GM18951 (cell line): Measurements from ENCODE around the gene PLPPR2.
"Not testable (repeated sequence)": the region's sequence is repeated elsewhere in the genome, so short reads cannot be mapped to it uniquely, and the experiment has no call there.

Source experiments
- POLR2A ChIP-seq: IDR thresholded peaks from 4 replicates; pipeline ENCODE4 v1.6.1; 2011; ENCODE audit warnings: mild to moderate bottlenecking; ENCODE audit not compliant: insufficient read length, insufficient read depth; ENCODE audit errors: extremely low read depth
- in situ Hi-C: fragments of 300-500 bp; cut with MboI; formaldehyde crosslinking; loops from one replicate; pipeline ENCODE4 v1.12.0; 2022; ENCODE audit warnings: low sequenced_read_pairs, mixed read lengths, inconsistent platforms; ENCODE audit not compliant: unreplicated experiment

PLPPR2 gene

GRCh38 chr19:11332822-11333221 is 22.4 kb upstream of the PLPPR2 start:
- in situ Hi-C loops: no loop called here
- TF ChIP-seq POLR2A: no peak

- in situ Hi-C loops: not testable (repeated sequence)
Observed at GRCh38 chr19:11333838-11334237, 21.4 kb upstream of the PLPPR2 start.

DNA sequence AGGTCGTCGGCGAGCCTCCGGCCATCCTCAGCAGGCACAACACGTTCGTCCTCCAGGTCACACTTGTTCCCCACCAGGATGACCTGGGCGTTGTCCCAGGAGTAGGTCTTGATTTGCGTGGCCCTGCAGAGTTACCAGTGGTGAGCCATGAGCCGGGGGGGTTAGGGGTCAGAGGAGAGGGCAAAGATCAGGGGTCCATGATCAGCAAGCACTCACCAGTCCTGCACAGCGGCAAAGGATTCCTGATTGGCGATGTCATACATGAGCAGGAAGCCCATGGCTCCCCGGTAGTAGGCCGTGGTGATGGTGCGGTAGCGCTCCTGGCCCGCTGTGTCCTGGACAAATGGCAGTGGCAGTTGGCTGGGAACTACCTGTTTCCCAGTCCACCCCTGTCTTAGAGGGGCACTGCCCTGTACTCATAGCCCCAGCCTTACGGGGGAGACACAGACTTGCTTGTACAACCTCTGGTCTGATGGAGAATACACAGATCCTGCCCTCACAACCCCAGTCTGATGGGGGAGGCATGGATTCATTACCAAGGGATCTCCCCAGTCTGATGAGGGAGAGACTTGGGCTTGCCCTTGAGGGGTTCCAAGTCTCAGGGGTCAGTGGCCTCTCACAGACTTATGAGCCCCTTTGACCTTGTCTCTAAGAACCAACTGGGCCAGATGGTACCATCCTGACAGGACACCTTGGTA is 19.6 kb upstream of the PLPPR2 start:
- in situ Hi-C loops: no loop called here
- TF ChIP-seq POLR2A: no peak

GRCh38 chr19:11337080-11337479 is 18.2 kb upstream of the PLPPR2 start:
- in situ Hi-C loops: no loop called here
- TF ChIP-seq POLR2A: no peak

GRCh38 chr19:11338121-11338520 is 17.1 kb upstream of the PLPPR2 start:
- in situ Hi-C loops: no loop called here
- TF ChIP-seq POLR2A: no peak

DNA sequence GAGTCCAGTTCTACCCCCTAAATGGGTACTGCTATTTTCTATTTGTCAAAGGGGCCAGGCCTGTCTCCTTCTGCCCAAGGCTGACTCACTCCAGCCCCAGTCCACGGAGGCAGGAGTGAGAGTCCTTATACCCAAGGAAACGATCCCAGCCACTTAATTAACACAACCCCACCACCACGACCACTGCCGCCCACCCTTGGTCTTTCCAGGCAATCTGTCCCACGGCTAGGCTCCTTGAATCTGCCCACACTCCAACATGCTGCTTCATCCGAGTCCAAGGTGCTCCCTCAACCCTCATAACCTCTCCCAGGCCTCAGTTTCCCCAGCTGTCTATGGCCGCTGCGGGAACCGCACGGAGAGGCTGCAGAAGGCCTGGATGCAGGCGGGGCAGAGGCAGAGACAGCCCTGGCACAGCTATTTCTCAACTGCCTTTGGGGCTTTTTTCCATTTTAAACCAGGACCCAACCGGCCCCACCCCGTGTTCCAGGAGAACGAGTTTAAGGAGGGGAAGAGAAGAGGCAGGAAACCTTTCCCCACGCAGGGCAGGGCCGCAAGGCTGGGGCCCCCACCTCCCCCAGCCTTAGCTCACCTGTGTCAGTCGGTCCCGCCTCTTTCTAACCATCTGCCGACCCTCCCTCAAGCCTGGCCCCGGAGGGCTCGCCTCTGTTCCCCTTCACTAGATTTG is 16.5 kb upstream of the PLPPR2 start:
- TF ChIP-seq POLR2A: no peak
- in situ Hi-C loops: no loop called here

DNA sequence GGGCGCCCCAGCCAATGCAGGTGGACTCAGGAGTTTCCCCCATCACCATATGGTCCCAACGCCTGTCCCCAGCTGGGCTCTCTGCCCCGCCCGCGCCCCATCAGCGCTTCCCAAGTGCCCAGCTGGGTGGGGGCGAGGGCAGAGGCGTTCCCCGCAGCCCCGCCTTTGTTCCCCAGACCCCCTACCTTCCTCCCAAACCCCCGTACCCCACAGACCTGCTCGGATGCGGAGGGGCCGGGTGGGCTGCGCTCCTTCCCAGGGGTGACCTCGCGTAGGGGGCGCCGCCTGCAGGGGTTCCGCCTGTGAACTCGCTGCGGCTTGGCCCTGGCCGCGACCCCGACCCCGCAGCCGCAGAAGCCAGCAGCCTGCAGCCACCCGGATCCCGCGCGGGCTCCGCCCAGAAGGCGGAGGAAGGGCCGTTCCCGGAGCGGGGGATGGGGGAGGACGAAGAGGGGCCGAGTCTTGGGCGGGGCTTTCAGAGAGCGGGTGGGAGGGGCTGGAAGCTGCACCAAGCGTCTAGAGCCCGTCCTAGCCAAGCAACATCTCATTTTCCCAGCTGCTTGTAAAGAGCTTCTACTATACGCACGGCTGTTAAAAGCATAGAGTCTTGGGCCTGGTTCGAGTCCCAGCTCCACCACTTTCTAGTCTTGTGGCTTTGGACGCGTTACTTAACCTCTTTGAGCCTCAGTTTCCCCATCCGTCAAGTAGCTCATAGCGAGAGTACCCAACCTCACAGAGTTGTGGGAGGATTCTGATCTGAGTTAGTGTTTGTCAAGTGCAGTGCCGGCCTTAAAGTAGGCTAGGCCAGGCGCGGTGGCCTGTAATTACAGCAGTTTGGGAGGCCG is 15.8 kb upstream of the PLPPR2 start, which contains the start of gene RAB3D:
Gene RAB3D (minus strand): TSS at position 404 of the 845 bp plus-strand sequence. CDS start 2,258 bp downstream, outside the sequence.
- in situ Hi-C loops: no loop called here
- TF ChIP-seq POLR2A: peak; percentile 76

GRCh38 chr19:11340099-11340467 is 15.1 kb upstream of the PLPPR2 start:
- in situ Hi-C loops: not testable (repeated sequence)

DNA sequence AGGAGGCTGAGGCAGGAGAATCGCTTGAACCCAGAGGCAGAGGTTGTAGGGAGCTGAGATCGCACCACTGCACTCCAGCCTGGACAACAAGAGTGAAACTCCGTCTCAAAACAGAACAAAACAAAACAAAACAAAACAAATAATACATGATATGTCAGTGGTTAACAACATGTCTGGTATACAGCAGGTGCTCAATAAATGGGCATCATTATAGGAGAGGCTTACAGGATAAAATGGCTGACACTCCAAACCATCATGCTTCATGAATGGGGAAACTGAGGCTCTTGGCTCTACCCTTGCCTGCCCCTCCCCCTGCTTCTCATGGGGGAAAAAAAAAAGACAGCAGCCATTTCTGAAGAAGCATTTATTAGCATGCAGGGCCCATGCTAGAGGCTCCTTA is 12.8 kb upstream of the PLPPR2 start:
- TF ChIP-seq POLR2A: no peak
- in situ Hi-C loops: no loop called here

DNA sequence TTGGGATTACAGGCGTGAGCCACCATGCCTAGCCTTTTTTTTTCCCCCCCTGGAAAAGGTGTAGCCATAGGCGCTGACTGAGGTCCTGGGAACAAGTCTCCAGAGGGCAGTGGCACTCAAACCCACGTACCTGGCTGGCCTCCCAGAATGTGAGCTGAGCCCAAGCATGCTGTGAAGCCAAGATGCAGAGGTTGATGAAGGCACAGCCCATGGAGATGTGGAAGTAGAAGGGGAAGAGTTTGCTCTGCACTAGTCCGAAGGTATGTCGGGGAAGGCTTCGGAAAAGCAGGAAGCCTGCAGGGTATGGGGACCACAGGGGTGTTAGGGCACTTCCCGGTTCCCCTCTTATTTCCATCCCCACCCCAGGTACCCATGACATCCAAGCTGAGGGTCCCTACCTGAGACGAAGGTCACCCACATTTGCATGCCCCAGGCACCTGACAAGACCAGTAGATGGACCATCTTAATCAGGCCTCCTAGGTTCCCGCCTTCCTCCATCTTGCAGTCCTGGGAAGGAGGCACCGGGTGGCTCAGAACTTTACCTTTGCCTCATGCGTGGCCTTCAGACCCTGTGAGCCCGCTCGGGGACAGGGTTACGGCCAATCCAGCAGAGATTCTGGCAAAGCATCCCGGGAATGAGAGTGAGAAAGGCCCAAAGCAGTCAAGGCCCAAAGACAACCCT is 10.0 kb upstream of the PLPPR2 start:
- TF ChIP-seq POLR2A: no peak
- in situ Hi-C loops: no loop called here

- in situ Hi-C loops: no loop called here
- TF ChIP-seq POLR2A: peak; percentile 71
Observed at GRCh38 chr19:11346104-11346940, 8.9 kb upstream of the PLPPR2 start, which contains the start of the genes CCDC159 and TMEM205. TSS of gene CCDC159 (plus strand) at chr19:11346519. CDS start at chr19:11346607, 88 bp downstream. TSS of gene TMEM205 (minus strand) at chr19:11346268. CDS start at chr19:11345619, 649 bp downstream.

GRCh38 chr19:11347546-11348039 is 7.6 kb upstream of the PLPPR2 start:
- in situ Hi-C loops: no loop called here
- no peak for TF ChIP-seq POLR2A
